NCI-H1930 (cell line): Measurements from ENCODE around the gene YBX2.
A peak's percentile ranks its signal among the peaks of the same experiment; 100 is the strongest.
"Not testable (repeated sequence)": the region's sequence is repeated elsewhere in the genome, so short reads cannot be mapped to it uniquely, and the experiment has no call there.

Experiments
- DNase-seq, 2 experiments: peaks; one replicate each; lab custom pipeline; 2025; lab: John Stamatoyannopoulos, UW

YBX2 gene

GRCh38 chr17:7294614-7295153 is at the start of gene YBX2:
TSS of gene YBX2 (minus strand) at chr17:7294639. CDS start at chr17:7294500, 139 bp downstream.
- DNase-seq: peak; percentile 88 to 93

GRCh38 chr17:7343250-7343649 is 48.8 kb upstream of the YBX2 start:
- no peak for DNase-seq

- DNase-seq: no peak
These were observed 47.4 kb upstream of the YBX2 start for GRCh38 chr17:7341842-7342241.

- no peak for DNase-seq
These were observed 45.7 kb upstream of the YBX2 start for GRCh38 chr17:7340179-7340578.

- not testable (repeated sequence) for DNase-seq
These were observed 43.2 kb upstream of the YBX2 start for GRCh38 chr17:7337600-7337999.

GRCh38 chr17:7336240-7337175 is 42.1 kb upstream of the YBX2 start, which contains the start of gene ACAP1:
TSS of gene ACAP1 (plus strand) at chr17:7336529. CDS start at chr17:7336735, 206 bp downstream.
- DNase-seq: no peak

GRCh38 chr17:7335765-7336164 is 41.3 kb upstream of the YBX2 start:
- not testable (repeated sequence) for DNase-seq

- no peak for DNase-seq
These were observed 40.6 kb upstream of the YBX2 start for GRCh38 chr17:7334938-7335538.

- DNase-seq: not testable (repeated sequence)
These were observed 38.2 kb upstream of the YBX2 start for GRCh38 chr17:7332600-7333069.

- no peak for DNase-seq
These were observed 37.7 kb upstream of the YBX2 start for GRCh38 chr17:7332111-7332510.

GRCh38 chr17:7330638-7331015 is 36.2 kb upstream of the YBX2 start:
- no peak for DNase-seq

- DNase-seq: peak; percentile 71 to 86
These were observed 35.7 kb upstream of the YBX2 start for GRCh38 chr17:7329997-7330637.

- DNase-seq: peak; percentile 99
These were observed 35.0 kb upstream of the YBX2 start for GRCh38 chr17:7329374-7329996.

GRCh38 chr17:7328840-7329373 is 34.5 kb upstream of the YBX2 start, which contains the start of gene NEURL4:
TSS of gene NEURL4 (minus strand) at chr17:7329335. CDS start at chr17:7329312, 23 bp downstream.
- no peak for DNase-seq

GRCh38 chr17:7328009-7328408 is 33.6 kb upstream of the YBX2 start:
- no peak for DNase-seq

GRCh38 chr17:7327501-7327900 is 33.1 kb upstream of the YBX2 start:
- DNase-seq: no peak

GRCh38 chr17:7327056-7327455 is 32.6 kb upstream of the YBX2 start:
- no peak for DNase-seq

GRCh38 chr17:7326186-7326585 is 31.7 kb upstream of the YBX2 start:
- no peak for DNase-seq

GRCh38 chr17:7325031-7325528 is 30.6 kb upstream of the YBX2 start:
- no peak for DNase-seq

GRCh38 chr17:7324438-7324779 is 30.0 kb upstream of the YBX2 start:
- no peak for DNase-seq

GRCh38 chr17:7323731-7324437 is 29.4 kb upstream of the YBX2 start:
- peak in 1 of 2 experiments; percentile 42 for DNase-seq
